ENCODE measurements around the gene ACP6.

Gene ACP6

GRCh38 chr1:147651466-147651865 is 18.9 kb downstream of the ACP6 start:
- no peak for DNase-seq (ENCODE audit: low spot score)

GRCh38 chr1:147648933-147649332 is 21.4 kb downstream of the ACP6 start:
- no peak for DNase-seq (ENCODE audit: low spot score)

- no peak for DNase-seq (ENCODE audit: low spot score)
Measured at GRCh38 chr1:147647796-147648633, 22.3 kb downstream of the ACP6 start.

GRCh38 chr1:147643974-147644373 is 26.4 kb downstream of the ACP6 start:
- no peak for DNase-seq (ENCODE audit: low spot score)

- DNase-seq (ENCODE audit: low spot score) = no peak
Measured at GRCh38 chr1:147641695-147642592, 28.4 kb downstream of the ACP6 start.

- no peak for DNase-seq (ENCODE audit: low spot score)
Measured at GRCh38 chr1:147641291-147641690, 29.0 kb downstream of the ACP6 start.

- DNase-seq (ENCODE audit: low spot score) = no peak
Measured at GRCh38 chr1:147640553-147641165, 29.7 kb downstream of the ACP6 start.

- no peak for DNase-seq (ENCODE audit: low spot score)
Measured at GRCh38 chr1:147636314-147636713, 34.0 kb downstream of the ACP6 start.

- DNase-seq (ENCODE audit: low spot score) = no peak
Measured at GRCh38 chr1:147635342-147635741, 35.0 kb downstream of the ACP6 start.

- no peak for DNase-seq (ENCODE audit: low spot score)
Measured at GRCh38 chr1:147634645-147635044, 35.7 kb downstream of the ACP6 start.

GRCh38 chr1:147633759-147634158 is 36.6 kb downstream of the ACP6 start:
- DNase-seq (ENCODE audit: low spot score) = no peak

GRCh38 chr1:147631839-147632238 is 38.5 kb downstream of the ACP6 start:
- no peak for DNase-seq (ENCODE audit: low spot score)

GRCh38 chr1:147630447-147630846 is 39.9 kb downstream of the ACP6 start:
- no peak for DNase-seq (ENCODE audit: low spot score)

GRCh38 chr1:147630022-147630421 is 40.3 kb downstream of the ACP6 start:
- no peak for DNase-seq (ENCODE audit: low spot score)

- DNase-seq (ENCODE audit: low spot score) = no peak
Measured at GRCh38 chr1:147628441-147628840, 41.9 kb downstream of the ACP6 start.

- no peak for DNase-seq (ENCODE audit: low spot score)
Measured at GRCh38 chr1:147627435-147628110, 42.8 kb downstream of the ACP6 start.

GRCh38 chr1:147626739-147627138 is 43.6 kb downstream of the ACP6 start:
- no peak for DNase-seq (ENCODE audit: low spot score)

GRCh38 chr1:147626291-147626690 is 44.0 kb downstream of the ACP6 start:
- DNase-seq (ENCODE audit: low spot score) = no peak

GRCh38 chr1:147625362-147625995 is 44.8 kb downstream of the ACP6 start:
- no peak for DNase-seq (ENCODE audit: low spot score)

GRCh38 chr1:147624529-147624928 is 45.8 kb downstream of the ACP6 start:
- no peak for DNase-seq (ENCODE audit: low spot score)

- no peak for DNase-seq (ENCODE audit: low spot score)
Measured at GRCh38 chr1:147624011-147624410, 46.3 kb downstream of the ACP6 start.

- no peak for DNase-seq (ENCODE audit: low spot score)
Measured at GRCh38 chr1:147622731-147623130, 47.6 kb downstream of the ACP6 start.
